Measurements from ENCODE around the gene TRIM32. TPM values are rescaled to one million over a fixed set of nuclear protein-coding genes. Genes with fewer than 3 reads are reported as not detected.
"Not testable (repeated sequence)": the region's sequence is repeated elsewhere in the genome, so short reads cannot be mapped to it uniquely, and the experiment has no call there.

TRIM32 gene
- total RNA-seq, 1 donor, result 3.1 TPM

DNA sequence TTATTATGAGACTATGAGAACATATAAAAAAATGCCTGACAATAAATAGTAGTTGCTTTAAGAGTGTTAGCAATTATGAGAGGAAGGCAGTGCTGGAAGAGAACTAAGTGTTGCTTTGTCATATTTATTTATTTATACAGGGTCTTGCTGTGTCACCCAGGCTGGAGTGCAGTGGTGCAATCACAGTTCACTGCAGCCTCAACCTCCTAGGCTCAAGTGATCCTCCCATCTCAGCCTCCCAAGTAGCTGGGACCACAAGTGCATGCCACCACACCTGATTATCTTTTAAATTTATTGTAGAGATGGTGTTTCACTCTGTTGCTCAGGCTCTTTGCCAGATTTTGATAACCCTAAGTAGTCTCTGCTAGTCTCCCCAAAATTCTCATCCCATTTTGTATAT, 3.7 kb downstream of the TRIM32 start:
- H3K4me1 ChIP-seq (ENCODE audit: insufficient read depth, low read length), result peaks cover 20% of the 10 kb centered on the region
- H3K27me3 ChIP-seq (ENCODE audit: insufficient read depth, low read length); H3K4me3 ChIP-seq (ENCODE audit: low read length); H3K9me3 ChIP-seq (ENCODE audit: low read depth, low read length): not testable (repeated sequence)

DNA sequence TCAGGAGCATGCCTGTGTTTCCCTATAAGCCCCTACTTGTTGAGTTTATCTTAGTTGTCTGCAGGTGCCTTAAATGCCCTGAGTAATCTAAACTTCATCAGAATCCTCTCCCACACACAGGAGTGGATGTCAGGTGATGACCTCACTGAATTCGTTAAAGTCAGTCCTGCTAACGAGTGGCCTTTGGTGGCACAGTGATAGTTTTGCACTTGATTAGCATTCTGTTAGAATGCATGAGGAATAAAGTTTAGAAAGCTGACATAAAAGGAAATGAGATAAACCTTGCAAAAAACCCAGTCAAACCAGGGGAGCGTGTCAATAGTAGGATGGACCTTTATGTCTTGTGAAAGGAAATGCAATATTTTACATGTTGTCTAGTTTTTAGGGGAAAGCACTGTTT, 4.5 kb downstream of the TRIM32 start:
- Histone ChIP-seq H3K27me3 (ENCODE audit: insufficient read depth, low read length) (peaks cover 3% of the 10 kb centered on the region), H3K4me1 (ENCODE audit: insufficient read depth, low read length) (peaks cover 15% of the 10 kb centered on the region), H3K9me3 (ENCODE audit: low read depth, low read length) (no peaks in the 10 kb centered on the region), H3K4me3 (ENCODE audit: low read length) (no peak overlapping the region)

DNA sequence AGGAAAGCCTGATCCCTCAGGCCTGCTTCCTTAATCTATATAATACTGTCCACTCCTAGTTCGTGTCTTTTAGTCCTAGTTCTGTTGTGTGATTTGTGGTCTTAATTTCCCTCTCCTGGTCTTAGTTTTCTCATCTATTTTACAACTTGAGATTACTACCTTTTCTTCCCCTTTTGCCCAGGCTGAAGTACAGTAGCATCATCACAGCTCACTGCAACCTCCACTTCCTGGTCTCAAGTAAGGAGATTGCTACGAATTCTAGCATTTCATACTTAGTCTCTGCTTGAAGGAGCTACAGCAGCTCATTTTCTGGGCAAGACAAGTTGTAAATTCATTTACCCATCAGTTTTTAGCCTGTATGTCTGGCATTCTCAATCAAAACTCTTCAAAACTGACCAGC, 5.5 kb downstream of the TRIM32 start:
- Histone ChIP-seq H3K4me1 (ENCODE audit: insufficient read depth, low read length) (peaks cover 10% of the 10 kb centered on the region), H3K4me3 (ENCODE audit: low read length) (no peak overlapping the region), H3K27me3 (ENCODE audit: insufficient read depth, low read length) (no peaks in the 10 kb centered on the region), H3K9me3 (ENCODE audit: low read depth, low read length) (no peaks in the 10 kb centered on the region)

DNA sequence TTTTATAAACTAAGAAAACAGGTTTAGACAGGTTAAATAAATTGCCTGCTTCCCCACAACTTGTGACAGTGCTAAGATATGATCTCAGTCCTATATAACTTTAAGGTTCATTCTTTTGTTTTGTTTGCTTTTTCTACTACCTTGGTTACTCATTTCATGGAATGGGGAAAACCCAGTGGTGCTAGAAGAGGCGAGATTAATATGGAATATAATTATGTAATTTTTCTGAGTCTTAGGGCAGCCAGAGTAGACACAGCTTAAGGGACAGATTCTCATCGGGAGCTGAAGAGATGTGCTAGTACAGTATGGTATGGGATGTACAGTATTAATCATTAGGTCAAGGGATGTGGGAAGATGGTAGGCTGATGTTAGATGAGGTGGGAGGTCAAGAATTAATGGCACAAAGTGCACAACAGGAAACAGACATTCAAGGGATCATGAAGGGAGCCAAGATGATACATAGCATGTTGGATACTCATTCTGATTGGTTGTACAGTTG, 6.2 kb downstream of the TRIM32 start:
- peaks cover 3% of the 10 kb centered on the region for H3K4me1 ChIP-seq (ENCODE audit: insufficient read depth, low read length)

DNA sequence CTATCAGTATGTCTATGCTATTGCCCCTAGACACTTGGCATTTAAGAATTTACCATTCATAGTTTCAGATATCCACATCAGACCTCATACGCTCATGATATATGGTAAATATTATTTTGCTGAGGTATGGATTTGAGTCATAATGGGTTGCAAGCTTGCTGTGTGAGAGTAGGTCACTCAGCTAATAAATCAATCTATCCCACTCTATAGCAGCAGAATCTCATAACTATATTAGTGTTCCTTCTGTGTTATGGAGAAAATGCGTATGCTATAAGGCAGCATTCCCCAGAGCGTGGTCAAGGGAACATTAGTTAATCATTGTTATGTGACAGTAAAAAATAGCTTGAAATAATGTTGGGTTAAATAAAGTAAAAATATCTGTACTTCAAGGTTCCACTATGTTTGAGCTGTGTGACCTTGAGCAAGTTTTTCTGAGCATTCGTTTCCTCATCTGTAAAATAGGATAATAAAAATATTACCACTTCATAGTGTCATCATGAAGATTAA, 7.7 kb downstream of the TRIM32 start:
- no peaks in the 10 kb centered on the region for H3K27me3 ChIP-seq (ENCODE audit: insufficient read depth, low read length)

More for the DNA sequence above, 6.2 kb downstream of the TRIM32 start:
- no peaks in the 10 kb centered on the region for H3K9me3 ChIP-seq (ENCODE audit: low read depth, low read length)
- H3K4me3 ChIP-seq (ENCODE audit: low read length), result no peak overlapping the region
- H3K27me3 ChIP-seq (ENCODE audit: insufficient read depth, low read length), result no peaks in the 10 kb centered on the region

DNA sequence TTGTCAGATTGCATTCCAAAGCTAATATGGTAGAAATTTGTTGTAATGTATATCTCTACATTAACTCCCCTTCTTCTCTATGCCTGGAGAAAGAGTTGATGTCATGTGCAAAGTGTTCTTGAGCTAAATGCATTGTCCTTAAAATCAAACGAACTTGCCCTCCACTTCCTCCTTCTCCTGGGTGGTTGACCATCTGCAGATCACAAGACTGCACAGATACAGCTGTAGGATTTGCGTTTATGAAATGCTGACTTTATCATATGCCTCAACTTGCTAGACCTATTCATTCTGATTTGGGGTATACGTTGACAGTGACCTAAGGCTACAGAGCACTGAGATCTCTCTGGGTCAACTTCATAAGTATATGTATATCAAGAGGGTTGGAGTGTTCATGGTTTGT, 8.3 kb downstream of the TRIM32 start:
- Histone ChIP-seq H3K4me1 (ENCODE audit: insufficient read depth, low read length) (no peaks in the 10 kb centered on the region), H3K27me3 (ENCODE audit: insufficient read depth, low read length) (no peaks in the 10 kb centered on the region), H3K9me3 (ENCODE audit: low read depth, low read length) (no peaks in the 10 kb centered on the region), H3K4me3 (ENCODE audit: low read length) (no peak overlapping the region)

More for the DNA sequence above, 7.7 kb downstream of the TRIM32 start:
- Histone ChIP-seq H3K4me3 (ENCODE audit: low read length) (no peak overlapping the region), H3K9me3 (ENCODE audit: low read depth, low read length) (no peaks in the 10 kb centered on the region), H3K4me1 (ENCODE audit: insufficient read depth, low read length) (no peaks in the 10 kb centered on the region)

DNA sequence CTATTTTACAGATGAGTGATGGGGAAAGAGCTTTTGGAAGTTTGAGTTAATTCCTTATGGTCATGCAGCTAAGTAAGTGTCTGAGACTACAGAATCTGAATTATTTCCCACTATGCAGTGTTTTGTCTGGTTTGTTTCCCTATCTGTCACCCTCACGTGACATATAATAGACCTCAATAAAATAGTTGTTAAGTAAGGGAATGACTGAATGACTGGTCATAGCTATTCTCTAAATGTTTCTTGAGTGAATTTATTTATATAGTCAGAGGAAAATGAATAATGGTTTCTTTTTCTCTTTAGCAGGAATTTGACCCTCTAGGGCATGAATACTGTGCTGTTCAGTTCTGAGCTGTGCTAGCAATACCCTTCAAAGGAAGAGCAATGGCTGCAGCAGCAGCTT, 10.3 kb downstream of the TRIM32 start:
- Histone ChIP-seq H3K9me3 (ENCODE audit: low read depth, low read length) (no peaks in the 10 kb centered on the region), H3K4me3 (ENCODE audit: low read length) (no peak overlapping the region), H3K4me1 (ENCODE audit: insufficient read depth, low read length) (no peaks in the 10 kb centered on the region), H3K27me3 (ENCODE audit: insufficient read depth, low read length) (no peaks in the 10 kb centered on the region)

DNA sequence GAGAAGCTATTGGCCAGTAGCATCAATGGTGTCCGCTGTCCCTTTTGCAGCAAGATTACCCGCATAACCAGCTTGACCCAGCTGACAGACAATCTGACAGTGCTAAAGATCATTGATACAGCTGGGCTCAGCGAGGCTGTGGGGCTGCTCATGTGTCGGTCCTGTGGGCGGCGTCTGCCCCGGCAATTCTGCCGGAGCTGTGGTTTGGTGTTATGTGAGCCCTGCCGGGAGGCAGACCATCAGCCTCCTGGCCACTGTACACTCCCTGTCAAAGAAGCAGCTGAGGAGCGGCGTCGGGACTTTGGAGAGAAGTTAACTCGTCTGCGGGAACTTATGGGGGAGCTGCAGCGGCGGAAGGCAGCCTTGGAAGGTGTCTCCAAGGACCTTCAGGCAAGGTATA, 10.8 kb downstream of the TRIM32 start:
- Histone ChIP-seq H3K4me1 (ENCODE audit: insufficient read depth, low read length) (no peaks in the 10 kb centered on the region), H3K9me3 (ENCODE audit: low read depth, low read length) (no peaks in the 10 kb centered on the region), H3K27me3 (ENCODE audit: insufficient read depth, low read length) (no peaks in the 10 kb centered on the region), H3K4me3 (ENCODE audit: low read length) (no peak overlapping the region)

DNA sequence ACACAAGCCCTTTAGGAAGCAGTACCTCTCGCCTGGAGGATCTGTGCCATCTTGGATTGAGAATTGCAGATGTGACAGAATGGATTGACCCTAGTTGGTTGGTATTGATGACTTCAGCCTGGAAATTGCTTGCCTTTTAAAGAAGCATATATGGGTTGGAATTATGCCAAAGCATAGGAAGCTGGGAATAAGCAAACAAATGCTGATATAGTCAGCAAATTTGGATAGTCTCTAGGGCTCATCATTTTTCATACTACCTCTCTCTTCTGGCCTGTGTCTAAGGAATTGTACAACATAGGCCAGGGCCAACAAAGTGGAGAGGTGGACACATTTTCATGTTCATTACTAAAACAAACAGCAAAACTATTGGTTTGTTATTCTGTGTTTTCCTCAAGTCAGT, 13.2 kb downstream of the TRIM32 start:
- no peaks in the 10 kb centered on the region for H3K4me1 ChIP-seq (ENCODE audit: insufficient read depth, low read length)
- H3K27me3 ChIP-seq (ENCODE audit: insufficient read depth, low read length), result no peaks in the 10 kb centered on the region
- H3K9me3 ChIP-seq (ENCODE audit: low read depth, low read length), result no peaks in the 10 kb centered on the region
- no peak overlapping the region for H3K4me3 ChIP-seq (ENCODE audit: low read length)

DNA sequence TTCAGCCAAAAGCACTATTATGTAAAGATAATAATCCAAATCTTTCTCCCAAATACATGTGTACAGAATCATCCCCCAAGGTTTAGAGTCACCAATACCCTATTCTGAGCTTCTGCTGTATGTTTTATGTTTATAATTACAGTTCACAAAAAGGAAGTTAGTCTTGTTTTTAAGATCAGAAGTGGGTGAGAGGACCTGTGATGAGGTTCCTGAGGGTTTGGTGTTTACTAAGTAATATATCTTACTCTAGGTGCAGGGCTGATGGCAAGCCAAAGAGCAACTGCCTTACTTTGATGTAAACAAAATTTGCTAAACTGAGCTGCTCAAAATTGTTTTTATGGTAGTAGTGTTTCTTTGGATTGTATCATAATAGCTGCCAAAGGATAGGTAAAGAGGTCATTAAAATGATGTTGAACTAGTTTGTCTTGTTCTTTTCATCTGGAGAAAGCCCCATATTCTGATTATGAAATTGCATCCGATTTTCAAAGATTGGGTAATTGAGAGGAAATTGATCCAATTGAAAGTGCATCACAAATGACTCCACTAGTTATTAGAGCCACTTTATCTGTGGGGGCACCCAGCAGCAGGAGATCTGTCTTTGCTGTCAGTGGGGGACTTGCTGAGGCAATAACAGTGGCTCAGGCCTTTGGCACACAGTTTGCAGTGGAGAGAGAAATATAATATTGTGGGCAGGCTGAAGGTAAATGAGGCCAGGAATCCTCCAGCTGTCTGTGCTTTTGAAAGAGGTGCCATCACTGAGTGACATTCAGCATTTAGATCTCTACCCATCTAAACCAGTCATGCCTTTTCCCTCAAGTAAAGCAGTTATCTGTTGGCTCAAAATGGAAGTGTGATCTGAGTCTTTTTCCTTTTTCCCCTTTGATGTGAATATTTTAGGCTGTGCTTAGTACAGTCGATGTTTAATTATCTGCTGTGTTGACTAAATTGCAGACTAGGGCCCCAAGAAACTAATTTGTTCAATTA, 14.1 kb downstream of the TRIM32 start:
- Histone ChIP-seq H3K4me1 (ENCODE audit: insufficient read depth, low read length) (no peaks in the 10 kb centered on the region), H3K27me3 (ENCODE audit: insufficient read depth, low read length) (no peaks in the 10 kb centered on the region), H3K9me3 (ENCODE audit: low read depth, low read length) (no peaks in the 10 kb centered on the region), H3K4me3 (ENCODE audit: low read length) (no peak overlapping the region)

DNA sequence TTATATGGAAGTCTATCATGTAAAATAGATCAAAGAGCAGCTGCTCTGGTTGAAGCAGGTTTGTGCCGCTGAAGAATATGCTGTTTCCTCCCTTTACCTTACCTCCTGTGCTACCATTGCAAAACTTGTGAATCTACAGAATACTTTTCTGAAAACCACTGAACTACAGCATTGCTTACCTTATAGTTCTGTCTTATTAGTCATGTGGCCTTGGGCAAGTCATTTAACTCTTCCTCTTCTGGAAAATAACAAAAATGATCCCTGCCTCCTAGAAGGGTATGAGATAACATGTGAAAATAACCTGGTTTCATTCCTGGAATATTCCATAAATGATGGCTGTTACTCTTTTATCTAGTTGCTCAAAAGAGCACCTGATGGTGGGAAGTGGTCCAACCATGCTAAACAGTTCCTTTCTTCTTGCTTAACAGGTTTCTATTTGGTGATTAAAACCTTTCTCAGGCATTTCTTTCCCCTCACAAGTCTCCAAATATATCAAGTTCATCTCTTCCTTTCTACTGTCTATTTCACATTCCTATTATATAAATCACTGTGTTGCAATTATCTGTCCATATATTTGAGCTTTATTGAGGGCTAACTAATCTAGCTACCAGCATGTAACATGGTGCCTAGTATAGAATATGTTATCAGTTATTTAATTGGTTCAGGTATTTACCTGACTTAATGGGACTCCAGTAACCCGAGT, 15.0 kb downstream of the TRIM32 start:
- Histone ChIP-seq H3K27me3 (ENCODE audit: insufficient read depth, low read length) (no peaks in the 10 kb centered on the region), H3K9me3 (ENCODE audit: low read depth, low read length) (no peaks in the 10 kb centered on the region), H3K4me3 (ENCODE audit: low read length) (no peak overlapping the region), H3K4me1 (ENCODE audit: insufficient read depth, low read length) (no peaks in the 10 kb centered on the region)

DNA sequence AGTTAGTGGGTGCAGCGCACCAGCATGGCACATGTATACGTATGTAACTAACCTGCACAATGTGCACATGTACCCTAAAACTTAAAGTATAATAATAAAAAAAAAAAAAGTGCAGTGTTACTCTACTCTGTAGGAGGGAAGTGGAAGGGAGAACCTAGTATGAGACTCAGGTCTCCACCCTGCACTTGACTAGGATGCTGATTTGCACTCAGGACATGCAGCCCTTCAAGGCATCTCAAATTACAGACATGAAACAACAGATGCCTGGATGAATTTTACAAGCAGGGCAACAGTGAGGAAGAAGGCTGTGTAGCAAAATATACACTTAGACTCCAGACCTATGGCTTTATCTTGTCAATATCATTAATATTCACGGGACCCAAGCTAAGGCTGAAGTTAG, 16.5 kb downstream of the TRIM32 start:
- H3K27me3 ChIP-seq (ENCODE audit: insufficient read depth, low read length), result no peaks in the 10 kb centered on the region
- no peaks in the 10 kb centered on the region for H3K4me1 ChIP-seq (ENCODE audit: insufficient read depth, low read length)
- H3K9me3 ChIP-seq (ENCODE audit: low read depth, low read length), result no peaks in the 10 kb centered on the region
- H3K4me3 ChIP-seq (ENCODE audit: low read length), result no peak overlapping the region

DNA sequence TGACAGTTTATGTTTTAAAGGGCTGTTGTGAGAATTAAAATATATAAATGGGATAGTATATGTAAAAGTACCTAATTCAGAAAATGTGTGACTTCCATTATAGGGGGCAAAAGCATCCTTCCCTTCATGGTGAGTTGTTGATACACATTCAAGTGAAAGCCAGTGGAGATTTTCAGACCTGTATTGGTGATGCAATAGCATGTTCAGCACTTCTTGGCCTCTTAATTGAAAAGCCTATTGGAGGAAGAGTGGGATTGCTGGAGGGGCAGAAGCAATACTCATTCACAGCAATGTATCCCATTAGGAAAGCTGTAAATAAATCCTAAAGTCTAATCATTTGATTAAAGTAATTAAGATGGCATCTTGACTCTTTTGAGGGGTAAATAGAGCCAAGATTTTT, 17.4 kb downstream of the TRIM32 start:
- H3K4me3 ChIP-seq (ENCODE audit: low read length), result no peak overlapping the region
- no peaks in the 10 kb centered on the region for H3K27me3 ChIP-seq (ENCODE audit: insufficient read depth, low read length)
- no peaks in the 10 kb centered on the region for H3K9me3 ChIP-seq (ENCODE audit: low read depth, low read length)
- H3K4me1 ChIP-seq (ENCODE audit: insufficient read depth, low read length), result no peaks in the 10 kb centered on the region

DNA sequence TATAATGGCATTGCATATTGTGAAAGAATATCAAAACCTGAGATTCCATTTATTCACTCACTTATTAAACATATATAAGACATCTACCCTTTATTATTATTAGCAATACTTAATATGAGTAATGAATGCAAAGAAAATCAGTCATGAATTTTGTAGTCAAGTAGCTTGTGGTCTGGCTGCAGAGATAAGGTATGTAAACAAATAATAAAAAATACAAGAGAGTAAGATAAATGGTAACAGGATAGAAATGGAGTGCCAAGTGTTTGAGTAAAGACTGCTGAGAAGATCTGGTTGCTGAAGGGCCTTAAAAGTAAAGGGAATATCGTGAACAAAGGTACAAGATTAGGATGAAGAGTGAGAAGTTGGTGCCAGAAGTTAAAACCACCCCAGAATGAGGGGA, 18.4 kb downstream of the TRIM32 start:
- no peaks in the 10 kb centered on the region for H3K27me3 ChIP-seq (ENCODE audit: insufficient read depth, low read length)
- no peaks in the 10 kb centered on the region for H3K9me3 ChIP-seq (ENCODE audit: low read depth, low read length)
- no peaks in the 10 kb centered on the region for H3K4me1 ChIP-seq (ENCODE audit: insufficient read depth, low read length)
- H3K4me3 ChIP-seq (ENCODE audit: low read length), result no peak overlapping the region

Data from mononuclear cell (primary cell).